Measurements from ENCODE around the gene ESRRB. TPM values are rescaled to one million over a fixed set of nuclear protein-coding genes. Genes with fewer than 3 reads are reported as not detected.

Gene ESRRB
- total RNA-seq, 4 donors from 2014 or later, result 1.2 TPM; not detected in 3

GRCh38 chr14:76349993-76350392, 25.9 kb upstream of the ESRRB start:
- Histone ChIP-seq H3K4me3 (no peak overlapping the region), H3K9me3 (no peaks in the 10 kb centered on the region), H3K27ac (no peak overlapping the region), H3K36me3 (no peaks in the 10 kb centered on the region), H3K27me3 (no peaks in the 10 kb centered on the region), H3K4me1 (peaks cover 0 to 6% (median 0%) of the 10 kb centered on the region in 4 donors)
- TF ChIP-seq, protein P1, sequence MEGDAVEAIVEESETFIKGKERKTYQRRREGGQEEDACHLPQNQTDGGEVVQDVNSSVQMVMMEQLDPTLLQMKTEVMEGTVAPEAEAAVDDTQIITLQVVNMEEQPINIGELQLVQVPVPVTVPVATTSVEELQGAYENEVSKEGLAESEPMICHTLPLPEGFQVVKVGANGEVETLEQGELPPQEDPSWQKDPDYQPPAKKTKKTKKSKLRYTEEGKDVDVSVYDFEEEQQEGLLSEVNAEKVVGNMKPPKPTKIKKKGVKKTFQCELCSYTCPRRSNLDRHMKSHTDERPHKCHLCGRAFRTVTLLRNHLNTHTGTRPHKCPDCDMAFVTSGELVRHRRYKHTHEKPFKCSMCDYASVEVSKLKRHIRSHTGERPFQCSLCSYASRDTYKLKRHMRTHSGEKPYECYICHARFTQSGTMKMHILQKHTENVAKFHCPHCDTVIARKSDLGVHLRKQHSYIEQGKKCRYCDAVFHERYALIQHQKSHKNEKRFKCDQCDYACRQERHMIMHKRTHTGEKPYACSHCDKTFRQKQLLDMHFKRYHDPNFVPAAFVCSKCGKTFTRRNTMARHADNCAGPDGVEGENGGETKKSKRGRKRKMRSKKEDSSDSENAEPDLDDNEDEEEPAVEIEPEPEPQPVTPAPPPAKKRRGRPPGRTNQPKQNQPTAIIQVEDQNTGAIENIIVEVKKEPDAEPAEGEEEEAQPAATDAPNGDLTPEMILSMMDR (IDR thresholded peaks at IDR 0.05), result no peak
- no peak for TF ChIP-seq POLR2A (IDR thresholded peaks at IDR 0.05)
- DNase-seq, result no peak

- no peak for DNase-seq
Observed at GRCh38 chr14:76350671-76351070, 25.3 kb upstream of the ESRRB start.

DNA sequence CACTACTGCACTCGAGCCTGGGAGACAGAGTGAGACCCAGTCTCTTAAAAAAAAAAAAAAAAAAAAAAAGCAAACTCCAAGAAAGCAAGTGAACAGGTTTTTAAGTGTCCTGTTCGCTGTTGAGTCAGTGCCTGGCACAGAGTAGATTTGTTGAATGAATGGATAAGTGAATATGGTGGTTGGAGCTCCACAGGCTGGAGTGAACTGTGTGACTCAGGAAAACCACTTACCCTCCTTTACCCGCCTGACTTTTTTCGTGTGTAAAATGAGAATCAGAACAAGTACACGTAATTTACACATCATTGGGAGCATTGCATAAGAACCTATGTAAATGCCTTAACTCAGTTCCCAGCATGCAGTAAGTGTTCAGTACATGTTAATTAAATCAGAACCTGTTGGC, 24.0 kb upstream of the ESRRB start:
- H3K27me3 ChIP-seq, result no peaks in the 10 kb centered on the region

More at GRCh38 chr14:76350671-76351070, 25.3 kb upstream of the ESRRB start:
- Histone ChIP-seq H3K27ac (no peak overlapping the region), H3K36me3 (no peaks in the 10 kb centered on the region), H3K4me3 (no peak overlapping the region), H3K4me1 (peaks cover 0 to 6% (median 0%) of the 10 kb centered on the region in 4 donors), H3K27me3 (no peaks in the 10 kb centered on the region), H3K9me3 (no peaks in the 10 kb centered on the region)
- TF ChIP-seq, protein P1 (IDR thresholded peaks at IDR 0.05), result no peak
- no peak for TF ChIP-seq POLR2A (IDR thresholded peaks at IDR 0.05)

GRCh38 chr14:76352639-76353281, 23.2 kb upstream of the ESRRB start:
- Histone ChIP-seq H3K4me3 (peak overlapping the region in 2 of 4 donors; percentile 25 to 39), H3K4me1 (peaks cover 0 to 6% (median 0%) of the 10 kb centered on the region in 4 donors), H3K9me3 (no peaks in the 10 kb centered on the region), H3K27ac (no peak overlapping the region), H3K27me3 (no peaks in the 10 kb centered on the region), H3K36me3 (no peaks in the 10 kb centered on the region)
- DNase-seq, result peak in 2 of 3 donors; percentile 62 to 67
- TF ChIP-seq POLR2A (IDR thresholded peaks at IDR 0.05), result no peak
- TF ChIP-seq, protein P1 (IDR thresholded peaks at IDR 0.05), result peak; percentile 41 to 71 (median 63)

More for the DNA sequence above, 24.0 kb upstream of the ESRRB start:
- Histone ChIP-seq H3K27ac (no peak overlapping the region), H3K36me3 (no peaks in the 10 kb centered on the region), H3K4me1 (peaks cover 0 to 6% (median 0%) of the 10 kb centered on the region in 4 donors), H3K4me3 (no peak overlapping the region), H3K9me3 (no peaks in the 10 kb centered on the region)
- no peak for TF ChIP-seq POLR2A (IDR thresholded peaks at IDR 0.05)
- TF ChIP-seq, protein P1 (IDR thresholded peaks at IDR 0.05), result no peak
- no peak for DNase-seq

DNA sequence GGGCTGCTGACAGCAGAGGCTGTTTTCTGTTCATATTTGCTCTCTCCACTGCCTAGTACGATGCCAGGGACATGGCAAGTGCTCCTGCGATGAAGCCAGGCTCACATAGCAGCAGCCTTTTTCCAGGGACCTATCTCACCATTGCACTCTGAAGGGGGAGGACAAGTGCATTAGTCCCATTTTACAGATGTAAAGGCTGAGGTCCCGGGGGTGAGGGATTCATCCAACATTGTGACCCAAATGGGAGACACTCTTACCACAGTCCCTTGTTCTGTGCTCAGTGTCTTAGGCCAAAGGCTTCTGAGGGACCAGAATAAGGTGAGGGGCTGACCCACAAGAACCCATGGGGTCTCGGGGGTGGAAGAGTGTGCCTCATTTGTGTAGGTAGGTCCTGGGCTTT, 21.6 kb upstream of the ESRRB start:
- TF ChIP-seq, protein P1 (IDR thresholded peaks at IDR 0.05), result no peak
- TF ChIP-seq POLR2A (IDR thresholded peaks at IDR 0.05), result no peak

More for the DNA sequence above, 21.6 kb upstream of the ESRRB start:
- no peak for DNase-seq
- no peaks in the 10 kb centered on the region for H3K9me3 ChIP-seq
- H3K27me3 ChIP-seq, result no peaks in the 10 kb centered on the region
- no peak overlapping the region for H3K27ac ChIP-seq
- peaks cover 0 to 6% (median 0%) of the 10 kb centered on the region in 4 donors for H3K4me1 ChIP-seq
- no peaks in the 10 kb centered on the region for H3K36me3 ChIP-seq
- no peak overlapping the region for H3K4me3 ChIP-seq

Measured in Peyer's patch (tissue), 4 donors.